Posterior vena cava (tissue), 2 donors: ENCODE results near the gene B3GAT2. TPM values are rescaled to one million over a fixed set of nuclear protein-coding genes. Genes with fewer than 3 reads are reported as not detected.

Experiments used
- DNase-seq: peaks from one replicate; pipeline ENCODE4 v3.0.0-alpha.2; 2020; ENCODE audit warnings: low spot score
- intact Hi-C, 2 donors: fragments of 100-400 bp; cut with DNase I; formaldehyde crosslinking; loops; one replicate each; pipeline versions ENCODE4 v1.14.1 to v1.14.2; 2022 to 2023
- total RNA-seq, 2 donors: library from RNA; stranded (reverse); fragmentation: NEBNext Ultra II Directional; extraction: Animal tissue kit (Norgen Biotek cat#: 25700); gene quantifications; one replicate each; pipeline ENCODE4 v1.2.1, GENCODE V29; 2021
- donor health status: DM: yes; HTN: yes; CAD: no.
- donor health status: DM: yes; HTN: yes; CAD: no.

The B3GAT2 gene
- total RNA-seq, 2 donors from 2014 or later: 0.05 TPM; not detected in 1

DNA sequence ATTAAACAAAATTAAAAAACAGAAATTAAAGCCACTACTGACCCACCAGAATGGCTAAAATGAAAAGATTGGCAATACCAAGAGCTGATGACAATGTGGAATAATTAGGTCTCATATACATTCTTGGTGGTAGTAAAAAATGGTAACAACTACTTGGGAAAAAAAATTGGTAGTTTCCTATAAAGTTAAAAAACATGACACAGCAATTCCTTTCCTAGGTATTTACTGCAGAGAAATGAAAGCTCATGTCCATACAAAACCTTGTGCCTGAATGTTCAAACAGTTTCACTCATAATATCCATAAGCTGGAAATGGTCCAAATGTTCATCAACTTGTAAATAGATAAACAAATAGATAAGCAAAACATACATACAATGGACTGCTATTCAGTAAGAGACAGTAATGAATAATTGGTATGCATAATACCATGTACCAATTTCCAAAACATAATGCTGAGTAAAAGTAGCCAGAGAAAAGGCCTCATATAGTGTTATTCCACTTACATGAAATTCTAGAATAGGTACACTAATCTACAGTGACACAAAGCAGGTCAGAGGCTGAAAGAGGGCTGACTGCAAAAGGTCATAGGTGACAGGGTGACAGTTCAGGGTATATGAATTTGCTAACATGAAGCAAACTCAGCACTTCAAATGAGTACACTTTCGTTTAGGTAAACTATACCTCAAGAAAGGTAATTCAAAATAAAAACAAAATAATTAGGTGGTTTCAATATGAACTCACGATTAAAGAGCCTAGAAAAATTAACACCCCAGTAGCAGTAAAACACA lies 53.0 kb downstream of the B3GAT2 start:
- intact Hi-C loops: loop anchor here in 1 of 2 donors (2.0 kb wide), 1 partner anchor 29 kb away; no protein-coding TSS in a partner anchor
- DNase-seq: no peak

DNA sequence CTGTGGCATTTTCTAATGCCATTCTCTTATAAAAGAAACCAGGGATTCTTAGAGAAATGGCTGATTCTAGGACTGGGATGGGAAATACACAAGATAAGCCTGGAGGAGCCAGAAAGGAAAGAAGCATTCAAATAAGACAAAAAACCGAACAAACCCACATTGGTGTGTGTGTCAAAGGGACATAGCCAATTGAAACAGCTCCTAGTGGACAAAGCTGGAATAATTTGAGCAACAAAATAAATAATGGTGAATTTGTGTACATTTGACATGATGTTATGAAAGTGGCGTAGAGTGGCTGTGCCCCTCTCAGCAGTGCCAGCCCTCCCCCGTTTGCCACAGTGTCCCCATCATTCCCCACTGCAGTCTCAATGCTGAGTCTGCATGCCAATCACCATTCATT lies 55.5 kb downstream of the B3GAT2 start:
- intact Hi-C loops: no loop called here
- no peak for DNase-seq

DNA sequence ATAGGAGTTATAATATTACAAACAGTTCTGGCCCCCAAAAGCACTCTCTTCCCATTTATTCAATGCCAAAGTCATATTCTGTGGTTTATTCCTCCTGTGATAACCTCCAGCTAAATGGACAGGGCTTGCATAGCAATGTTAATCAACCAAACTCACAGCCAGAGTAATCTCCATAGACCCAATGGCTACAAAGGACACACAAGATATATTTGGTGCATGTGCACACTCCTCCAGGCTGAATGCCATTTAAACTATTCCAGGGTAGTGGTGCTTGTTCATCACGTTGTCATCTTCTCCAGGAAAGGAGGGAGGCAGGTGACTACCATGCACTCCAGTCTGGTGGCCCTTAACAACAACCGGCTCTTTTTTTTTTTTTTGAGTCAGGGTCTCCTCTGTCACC lies 56.8 kb downstream of the B3GAT2 start:
- DNase-seq: no peak
- intact Hi-C loops: no loop called here

DNA sequence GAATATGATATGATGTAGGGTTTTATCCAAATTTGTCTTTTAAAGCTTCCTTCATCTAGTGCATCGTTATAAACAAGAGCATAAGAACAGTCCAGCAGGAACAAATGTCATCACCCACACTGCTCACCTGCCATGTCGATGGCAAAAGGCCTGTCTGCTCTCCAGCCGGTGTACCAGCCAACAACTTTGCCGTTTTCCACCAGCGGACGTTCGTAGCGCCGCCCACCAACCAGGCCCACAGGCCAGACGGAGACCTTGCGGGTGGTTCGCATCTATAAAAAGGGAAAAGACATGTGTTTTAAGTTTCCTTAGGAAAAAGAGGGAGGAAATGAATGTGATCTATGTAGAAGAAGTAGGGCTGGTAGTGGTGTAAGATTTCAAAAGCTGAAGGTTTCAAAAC lies 62.9 kb downstream of the B3GAT2 start:
- intact Hi-C loops: no loop called here
- DNase-seq: no peak

DNA sequence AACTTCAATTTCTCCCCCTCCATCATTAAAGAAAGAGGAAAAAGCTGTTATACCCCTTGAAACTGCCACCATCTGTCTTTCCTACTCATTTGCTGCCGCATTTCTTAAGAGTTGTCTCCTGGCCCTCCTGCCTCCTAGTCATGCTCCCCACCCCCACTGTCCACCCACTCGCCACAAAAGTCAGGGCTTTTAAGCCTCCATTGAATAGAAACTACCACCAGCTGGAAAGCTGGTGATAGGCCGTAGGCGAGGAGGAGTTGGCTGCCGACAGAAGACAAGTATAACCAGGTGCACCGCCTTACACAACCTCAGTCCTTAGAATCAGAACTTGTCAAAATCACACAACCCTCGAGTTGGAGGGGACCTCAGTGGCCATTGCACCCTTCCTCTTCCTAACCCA lies 67.6 kb downstream of the B3GAT2 start:
- intact Hi-C loops: loop anchor here in 1 of 2 donors (10.0 kb wide), 1 partner anchor 184 kb away; no protein-coding TSS in a partner anchor
- DNase-seq: no peak

DNA sequence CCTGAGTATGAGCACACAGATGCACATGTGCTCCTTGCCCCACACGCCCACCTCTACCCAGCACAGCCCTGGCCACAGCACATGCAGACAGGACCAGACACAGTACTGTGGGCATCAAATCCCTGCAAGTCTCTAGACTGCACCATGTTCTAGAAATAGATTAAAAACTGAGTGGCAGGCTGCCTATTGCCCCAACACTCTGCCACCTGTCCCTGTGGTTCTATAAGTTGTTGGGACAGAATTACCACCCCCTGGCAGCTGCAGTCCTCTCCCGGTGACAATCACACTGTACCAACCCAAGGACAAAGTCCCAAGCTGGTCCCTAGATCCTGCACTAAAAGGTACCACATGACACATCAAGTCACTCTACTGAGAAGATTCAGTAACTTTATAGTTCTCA lies 70.2 kb downstream of the B3GAT2 start:
- intact Hi-C loops: loop anchor here in 1 of 2 donors (10.0 kb wide), 1 partner anchor 182 kb away; no protein-coding TSS in a partner anchor

GRCh38 chr6:70886071-70886470 lies 70.8 kb downstream of the B3GAT2 start:
- no peak for DNase-seq
- intact Hi-C loops: loop anchor here in 1 of 2 donors (10.0 kb wide), 1 partner anchor 181 kb away; no protein-coding TSS in a partner anchor

More for the DNA sequence above, 70.2 kb downstream of the B3GAT2 start:
- no peak for DNase-seq

- intact Hi-C loops: loop anchor here in 1 of 2 donors (10.0 kb wide), 1 partner anchor 180 kb away; no protein-coding TSS in a partner anchor
Measured at GRCh38 chr6:70884074-70884983, 72.5 kb downstream of the B3GAT2 start.

GRCh38 chr6:70879496-70879895 lies 77.4 kb downstream of the B3GAT2 start:
- intact Hi-C loops: no loop called here
- no peak for DNase-seq

More at GRCh38 chr6:70884074-70884983, 72.5 kb downstream of the B3GAT2 start:
- peak; percentile 80 for DNase-seq

DNA sequence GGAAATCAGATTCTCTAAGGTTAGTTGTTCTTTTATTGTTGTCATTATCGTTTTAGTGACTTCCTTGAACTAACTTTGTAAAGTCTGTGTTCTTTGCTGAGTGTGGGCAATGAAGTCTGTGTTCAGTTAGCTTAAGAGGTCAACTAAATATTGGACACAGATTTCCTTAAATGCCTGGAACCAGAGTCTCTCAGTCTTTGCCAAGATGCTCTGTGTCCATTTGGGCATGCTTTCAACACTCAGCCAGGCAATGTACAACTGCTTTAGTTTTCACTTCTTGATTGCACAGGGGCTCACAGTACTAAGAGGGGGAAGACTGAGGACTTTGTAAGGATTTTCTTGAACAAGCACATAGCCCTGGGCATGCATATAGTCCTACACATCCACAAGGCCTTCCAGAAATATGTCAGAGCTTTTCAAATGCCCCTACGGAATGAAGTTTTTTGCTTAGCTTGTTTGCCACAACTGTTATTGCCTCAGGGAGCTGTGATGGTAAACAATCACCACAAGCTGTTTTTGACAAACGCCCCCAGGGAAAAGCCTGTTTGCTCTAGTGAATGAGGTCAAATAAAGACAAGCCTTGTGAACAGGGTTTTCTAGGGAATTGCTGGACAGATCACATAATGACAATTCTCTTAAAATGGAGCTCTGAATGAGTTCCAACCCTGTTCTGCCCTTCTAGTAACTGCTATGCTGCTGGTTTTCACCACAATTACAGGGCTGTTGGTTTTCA lies 82.5 kb downstream of the B3GAT2 start:
- intact Hi-C loops: no loop called here
- DNase-seq: no peak

GRCh38 chr6:70872469-70872868 lies 84.4 kb downstream of the B3GAT2 start:
- no peak for DNase-seq
- intact Hi-C loops: no loop called here

GRCh38 chr6:70864401-70864800 lies 92.5 kb downstream of the B3GAT2 start:
- intact Hi-C loops: no loop called here
- DNase-seq: no peak

DNA sequence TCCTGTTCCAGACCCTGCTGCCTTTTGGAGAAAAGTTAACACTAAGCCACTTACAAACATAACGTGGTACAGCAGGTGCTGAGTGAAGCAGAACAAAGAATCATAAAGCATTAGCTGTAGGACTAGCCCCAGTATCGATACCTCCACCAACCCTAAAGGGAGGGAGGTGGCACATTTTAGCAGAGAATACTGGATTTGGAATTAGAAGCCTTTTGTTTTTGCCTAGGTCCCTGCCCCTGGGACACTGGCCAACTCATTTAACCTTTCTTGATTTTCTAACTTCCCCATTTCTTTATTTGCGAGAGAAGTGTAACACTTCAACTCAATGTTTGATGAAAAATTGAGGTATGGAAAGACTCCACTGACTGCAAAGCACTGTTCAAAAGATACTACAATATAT lies 93.5 kb downstream of the B3GAT2 start:
- no peak for DNase-seq
- intact Hi-C loops: no loop called here

GRCh38 chr6:70860920-70861319 lies 95.9 kb downstream of the B3GAT2 start:
- intact Hi-C loops: no loop called here

DNA sequence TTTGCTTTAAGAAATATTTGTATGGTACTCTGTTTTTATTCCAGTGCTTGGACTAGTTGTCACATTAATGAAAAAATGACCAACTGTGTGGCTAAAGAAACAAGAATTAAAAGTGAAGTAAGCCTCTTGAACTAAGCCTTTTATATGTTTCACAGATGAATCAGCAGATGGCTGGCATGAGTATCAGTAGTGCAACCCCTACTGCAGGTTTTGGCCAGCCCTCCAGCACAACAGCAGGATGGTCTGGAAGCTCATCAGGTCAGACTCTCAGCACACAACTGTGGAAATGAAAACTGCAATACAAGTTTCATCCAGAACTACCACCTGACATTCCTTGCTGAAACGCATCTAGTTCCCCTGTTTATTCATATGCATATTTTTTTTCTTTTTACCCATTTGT lies 96.8 kb downstream of the B3GAT2 start:
- intact Hi-C loops: no loop called here
- no peak for DNase-seq

More at GRCh38 chr6:70860920-70861319, 95.9 kb downstream of the B3GAT2 start:
- DNase-seq: no peak

DNA sequence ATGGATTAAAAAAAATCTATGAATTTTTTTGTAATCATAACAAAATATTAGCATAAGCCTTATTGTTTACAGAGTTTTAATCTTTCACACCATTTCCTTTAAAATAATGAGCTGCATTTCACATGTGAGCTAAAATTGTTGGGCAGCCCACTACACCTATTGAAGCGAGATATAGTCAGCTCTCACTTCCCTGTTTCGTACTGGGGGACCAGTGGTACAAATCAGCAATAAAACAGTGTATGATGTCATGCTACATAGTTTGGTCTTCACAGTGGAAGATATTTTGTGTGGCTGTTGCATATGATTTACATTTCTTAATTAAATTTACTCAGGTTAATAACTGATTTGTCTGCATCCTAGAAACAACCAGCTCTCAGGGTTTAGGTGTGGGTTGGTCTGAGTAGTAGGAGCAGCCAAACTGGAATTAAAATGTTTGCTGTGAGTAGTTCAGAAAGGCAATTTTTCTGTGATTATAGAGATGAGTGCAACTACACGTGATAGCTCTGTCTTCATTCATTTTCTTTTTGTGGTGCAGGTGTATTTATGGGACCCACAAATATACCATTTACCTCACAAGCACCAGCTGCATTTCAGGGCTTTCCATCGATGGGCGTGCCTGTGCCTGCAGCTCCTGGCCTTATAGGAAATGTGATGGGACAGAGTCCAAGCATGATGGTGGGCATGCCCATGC lies 99.3 kb downstream of the B3GAT2 start:
- no peak for DNase-seq
- intact Hi-C loops: no loop called here

GRCh38 chr6:70852667-70853246 lies 104.1 kb downstream of the B3GAT2 start:
- no peak for DNase-seq
- intact Hi-C loops: no loop called here

DNA sequence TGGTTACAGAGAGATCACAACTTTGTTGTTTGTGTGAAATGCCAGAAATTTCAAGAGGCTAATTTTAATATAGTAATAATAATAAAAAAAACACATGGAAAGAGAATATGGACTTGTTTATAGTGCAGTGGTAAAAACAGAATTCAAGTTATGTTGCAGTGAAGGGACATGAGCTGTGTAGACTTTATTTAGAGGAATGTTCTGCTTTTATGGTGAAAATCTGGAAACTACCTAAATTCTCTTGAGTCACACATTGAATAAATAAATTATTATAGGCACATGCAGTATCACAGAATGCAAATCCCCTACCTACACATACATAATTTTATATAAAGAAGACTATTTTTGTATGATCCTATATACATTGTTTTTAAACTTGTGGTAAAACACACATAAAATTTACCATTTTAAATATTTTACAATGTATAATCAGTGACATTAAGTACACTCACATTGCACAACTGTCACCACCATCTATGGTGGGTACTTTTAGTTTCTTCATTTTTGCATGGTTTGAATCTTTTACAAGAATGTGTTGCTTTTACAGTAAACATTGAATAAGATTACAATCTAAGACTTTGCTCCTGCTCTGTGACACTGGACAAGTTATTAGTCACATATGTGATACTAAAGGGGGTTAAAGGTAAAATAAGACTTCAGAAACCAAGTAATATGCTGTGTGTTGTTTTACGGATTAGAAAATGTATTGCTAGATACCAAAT lies 107.4 kb downstream of the B3GAT2 start:
- no peak for DNase-seq
- intact Hi-C loops: no loop called here
